GM08714 (cell line): ENCODE results near the gene MRPL16.
"Not testable (repeated sequence)": the region's sequence is repeated elsewhere in the genome, so short reads cannot be mapped to it uniquely, and the experiment has no call there.

ENCODE experiments used
- H3K4me3 ChIP-seq: fragments of 200-500 bp; sonication (Bioruptor generic); 2 replicates; pipeline ENCODE4 v1.5.1; 2014; ENCODE audit warnings: mild to moderate bottlenecking, low read length, inconsistent platforms
- ZNF274 ChIP-seq: IDR thresholded peaks from 2 replicates; pipeline ENCODE4 v1.6.1; 2012; ENCODE audit warnings: mild to moderate bottlenecking, low read depth, low read length

MRPL16 gene

GRCh38 chr11:59794417-59794816, 16.2 kb downstream of the MRPL16 start:
- no peak for TF ChIP-seq ZNF274
- H3K4me3 ChIP-seq = no peak overlapping the region

GRCh38 chr11:59792507-59792906, 18.1 kb downstream of the MRPL16 start:
- no peak for TF ChIP-seq ZNF274
- no peak overlapping the region for H3K4me3 ChIP-seq

- TF ChIP-seq ZNF274 = no peak
Observed at GRCh38 chr11:59791639-59792038, 18.9 kb downstream of the MRPL16 start.

GRCh38 chr11:59787816-59788215, 22.8 kb downstream of the MRPL16 start:
- TF ChIP-seq ZNF274 = no peak
- no peak overlapping the region for H3K4me3 ChIP-seq

More at GRCh38 chr11:59791639-59792038, 18.9 kb downstream of the MRPL16 start:
- no peak overlapping the region for H3K4me3 ChIP-seq

GRCh38 chr11:59787255-59787588, 23.4 kb downstream of the MRPL16 start:
- no peak overlapping the region for H3K4me3 ChIP-seq

GRCh38 chr11:59785818-59786217, 24.8 kb downstream of the MRPL16 start:
- no peak overlapping the region for H3K4me3 ChIP-seq
- no peak for TF ChIP-seq ZNF274

More at GRCh38 chr11:59787255-59787588, 23.4 kb downstream of the MRPL16 start:
- no peak for TF ChIP-seq ZNF274

GRCh38 chr11:59784441-59784840, 26.1 kb downstream of the MRPL16 start:
- H3K4me3 ChIP-seq = not testable (repeated sequence)

- H3K4me3 ChIP-seq = no peak overlapping the region
- no peak for TF ChIP-seq ZNF274
Observed at GRCh38 chr11:59783632-59784090, 26.9 kb downstream of the MRPL16 start.

- H3K4me3 ChIP-seq = no peak overlapping the region
- TF ChIP-seq ZNF274 = no peak
Observed at GRCh38 chr11:59782080-59782479, 28.5 kb downstream of the MRPL16 start.

- no peak overlapping the region for H3K4me3 ChIP-seq
- no peak for TF ChIP-seq ZNF274
Observed at GRCh38 chr11:59779487-59779886, 31.1 kb downstream of the MRPL16 start.

GRCh38 chr11:59778122-59778521, 32.5 kb downstream of the MRPL16 start:
- H3K4me3 ChIP-seq = no peak overlapping the region
- TF ChIP-seq ZNF274 = no peak

- TF ChIP-seq ZNF274 = no peak
- H3K4me3 ChIP-seq = no peak overlapping the region
Observed at GRCh38 chr11:59777104-59777503, 33.5 kb downstream of the MRPL16 start.

GRCh38 chr11:59776210-59777066, 34.1 kb downstream of the MRPL16 start:
- H3K4me3 ChIP-seq = no peak overlapping the region

GRCh38 chr11:59773083-59773440, 37.5 kb downstream of the MRPL16 start:
- no peak overlapping the region for H3K4me3 ChIP-seq
- no peak for TF ChIP-seq ZNF274

More at GRCh38 chr11:59776210-59777066, 34.1 kb downstream of the MRPL16 start:
- TF ChIP-seq ZNF274 = no peak

GRCh38 chr11:59771605-59772004, 39.0 kb downstream of the MRPL16 start:
- TF ChIP-seq ZNF274 = no peak
- H3K4me3 ChIP-seq = no peak overlapping the region

GRCh38 chr11:59770869-59771268, 39.7 kb downstream of the MRPL16 start:
- TF ChIP-seq ZNF274 = no peak
- no peak overlapping the region for H3K4me3 ChIP-seq
